GM21423 (cell line): ENCODE results near the gene SLC1A3.
"Not testable (repeated sequence)": the region's sequence is repeated elsewhere in the genome, so short reads cannot be mapped to it uniquely, and the experiment has no call there.

Experiments used
- ATAC-seq: cut with Tn5 transposase; IDR thresholded peaks from one replicate; pipeline ENCODE4 v1.9.1; 2021; ENCODE audit warnings: mild to moderate bottlenecking, moderate library complexity; ENCODE audit not compliant: unreplicated experiment

The SLC1A3 gene

GRCh38 chr5:36630201-36631145 lies 24.1 kb downstream of the SLC1A3 start:
- no peak for ATAC-seq

DNA sequence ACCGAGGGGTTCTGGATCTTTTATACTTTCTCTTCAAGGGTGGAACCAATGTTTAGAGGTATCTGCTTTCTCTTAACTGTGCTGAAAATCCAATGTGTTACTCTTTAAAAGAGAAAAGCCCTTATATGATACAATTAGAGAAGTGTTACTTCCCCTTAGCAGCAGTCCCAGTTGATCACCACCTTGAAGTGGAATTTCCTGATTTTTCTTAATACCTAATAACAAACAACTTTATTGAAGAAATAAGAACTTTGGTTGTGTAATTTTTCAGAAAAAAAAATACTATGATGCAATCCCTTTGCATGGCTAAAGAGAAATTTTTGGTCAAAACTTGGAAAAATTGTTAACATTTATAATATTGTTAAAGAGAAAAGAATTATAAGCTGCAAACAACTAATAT lies 24.7 kb downstream of the SLC1A3 start:
- ATAC-seq, result no peak

DNA sequence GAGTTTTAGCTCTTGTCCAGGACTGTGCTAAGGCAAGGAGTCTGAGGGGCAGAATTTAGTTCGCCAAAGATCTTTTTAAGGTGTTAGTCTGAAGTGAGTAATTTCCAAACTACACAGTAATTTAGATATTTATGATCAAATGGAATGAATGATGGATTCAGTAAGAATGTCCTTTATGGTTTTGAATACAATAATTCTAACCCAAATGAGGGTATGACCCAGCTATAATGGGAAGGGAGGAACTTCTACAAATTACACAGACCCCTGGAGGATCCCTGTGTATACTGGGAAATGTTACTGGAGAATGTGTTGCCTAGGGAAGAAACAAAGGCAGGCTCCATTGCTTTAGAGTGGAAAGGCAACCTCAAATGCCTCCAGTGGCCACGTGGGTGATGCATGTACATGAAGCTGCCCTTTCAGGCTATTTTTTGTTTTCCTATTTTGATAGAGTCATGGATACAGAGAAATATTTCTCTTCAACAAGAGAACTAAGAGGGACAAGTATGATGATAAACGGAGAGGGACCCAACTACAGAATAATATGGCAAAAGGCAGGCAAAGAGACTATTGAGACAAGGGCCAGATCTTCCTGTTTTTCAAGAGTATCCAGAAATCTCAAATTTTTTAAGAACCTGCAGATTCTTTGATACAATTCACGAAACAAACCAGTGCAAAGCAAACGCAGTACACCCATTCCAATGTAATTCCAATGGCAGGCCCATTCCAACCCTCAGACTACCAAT lies 25.4 kb downstream of the SLC1A3 start:
- ATAC-seq, result no peak

DNA sequence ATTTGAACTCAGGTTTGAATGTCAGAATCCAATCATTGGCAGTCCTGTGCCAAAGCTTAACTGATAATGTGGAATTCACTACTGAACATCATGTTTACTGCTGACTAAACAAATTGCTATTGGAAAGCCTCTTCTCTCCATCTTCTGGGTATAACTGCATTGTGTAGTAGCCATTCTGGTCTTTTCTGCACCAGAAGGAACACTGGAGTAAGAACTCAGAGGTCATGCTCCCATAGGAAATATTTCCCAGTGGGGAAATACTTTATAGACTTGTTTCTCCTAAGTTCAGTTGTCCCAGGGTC lies 25.9 kb downstream of the SLC1A3 start:
- no peak for ATAC-seq

- no peak for ATAC-seq
Measured at GRCh38 chr5:36635721-36636390, 29.4 kb downstream of the SLC1A3 start.

DNA sequence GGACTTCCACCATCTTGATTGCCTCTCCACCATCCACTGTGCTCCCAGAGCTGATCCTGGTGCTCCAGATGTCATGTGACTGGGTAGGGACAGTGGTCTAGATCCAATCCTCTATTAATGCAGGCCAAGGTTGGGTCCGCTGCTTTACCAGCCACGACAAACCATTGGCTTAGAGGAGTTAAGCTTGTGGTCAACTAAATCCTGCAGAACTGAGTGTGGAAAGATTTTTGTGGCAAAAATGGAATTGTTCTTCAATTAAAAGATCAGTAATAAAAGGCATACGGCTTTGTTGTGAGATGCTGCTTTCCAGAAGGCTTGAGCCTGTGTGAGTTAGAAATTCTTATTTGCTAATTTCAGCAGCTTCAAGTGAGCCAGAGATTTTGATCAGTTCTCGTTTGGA lies 30.7 kb downstream of the SLC1A3 start:
- ATAC-seq, result no peak

- no peak for ATAC-seq
Measured at GRCh38 chr5:36637516-36637915, 31.1 kb downstream of the SLC1A3 start.

GRCh38 chr5:36638056-36638455 lies 31.6 kb downstream of the SLC1A3 start:
- no peak for ATAC-seq

- no peak for ATAC-seq
Measured at GRCh38 chr5:36640949-36641348, 34.5 kb downstream of the SLC1A3 start.

DNA sequence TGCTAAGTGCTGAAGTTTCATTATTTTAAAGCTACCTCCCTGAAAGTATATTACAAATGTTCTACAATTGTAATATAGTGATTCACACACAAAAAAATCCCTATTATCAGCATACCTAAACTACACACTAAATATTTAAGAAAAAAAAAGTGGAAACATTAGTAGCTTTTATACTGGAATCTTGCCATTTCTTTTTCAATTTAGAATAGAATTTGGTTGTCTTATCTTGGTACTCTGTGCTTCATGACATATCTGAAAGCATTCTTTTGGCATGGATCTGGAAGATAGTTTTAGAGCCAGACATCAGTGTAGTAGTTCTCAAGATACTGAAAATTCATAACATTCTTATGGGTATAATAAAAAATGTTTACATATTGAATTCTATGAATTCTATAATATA lies 35.0 kb downstream of the SLC1A3 start:
- ATAC-seq, result no peak

GRCh38 chr5:36642089-36642488 lies 35.7 kb downstream of the SLC1A3 start:
- no peak for ATAC-seq

DNA sequence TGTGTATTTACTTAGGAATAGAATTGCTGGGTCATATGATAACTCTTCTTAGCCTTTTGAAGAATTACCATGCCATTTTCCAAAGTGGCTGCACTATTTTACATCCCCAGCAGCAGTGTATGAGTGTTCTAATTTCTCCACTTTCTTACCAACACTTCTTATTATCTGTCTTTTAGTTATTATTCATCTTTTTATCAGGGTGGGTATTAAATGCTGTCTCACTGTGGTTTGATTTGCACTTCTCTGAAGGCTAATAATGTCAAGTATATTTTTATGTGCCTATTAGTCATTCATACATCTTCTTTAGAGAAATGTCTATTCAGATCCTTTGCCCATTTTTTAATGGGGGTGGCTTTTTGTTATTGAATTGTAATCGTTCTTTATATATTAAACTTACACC lies 36.8 kb downstream of the SLC1A3 start:
- no peak for ATAC-seq

- not testable (repeated sequence) for ATAC-seq
Measured at GRCh38 chr5:36643841-36644240, 37.4 kb downstream of the SLC1A3 start.

GRCh38 chr5:36644727-36645126 lies 38.3 kb downstream of the SLC1A3 start:
- ATAC-seq, result no peak

DNA sequence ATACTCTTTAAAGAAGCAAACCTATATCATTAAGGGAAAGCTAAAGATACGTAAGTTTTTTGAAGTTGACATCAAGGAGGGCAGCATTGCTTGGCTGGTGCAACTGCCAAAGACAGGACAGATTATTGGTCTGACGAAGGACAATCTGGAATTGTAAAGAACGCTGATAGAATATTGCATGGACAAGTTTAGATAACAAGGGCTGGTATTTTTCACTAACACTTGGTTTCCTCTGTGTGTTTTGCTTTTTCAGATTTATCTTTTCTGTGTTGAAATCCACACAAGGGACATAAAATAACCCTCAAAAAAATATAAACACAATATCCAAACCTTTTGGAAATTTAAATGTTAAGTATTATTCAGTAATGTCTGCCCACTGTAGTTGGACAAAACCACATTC lies 39.7 kb downstream of the SLC1A3 start:
- ATAC-seq, result no peak

GRCh38 chr5:36646507-36647023 lies 40.2 kb downstream of the SLC1A3 start:
- no peak for ATAC-seq

GRCh38 chr5:36647046-36647445 lies 40.6 kb downstream of the SLC1A3 start:
- no peak for ATAC-seq

DNA sequence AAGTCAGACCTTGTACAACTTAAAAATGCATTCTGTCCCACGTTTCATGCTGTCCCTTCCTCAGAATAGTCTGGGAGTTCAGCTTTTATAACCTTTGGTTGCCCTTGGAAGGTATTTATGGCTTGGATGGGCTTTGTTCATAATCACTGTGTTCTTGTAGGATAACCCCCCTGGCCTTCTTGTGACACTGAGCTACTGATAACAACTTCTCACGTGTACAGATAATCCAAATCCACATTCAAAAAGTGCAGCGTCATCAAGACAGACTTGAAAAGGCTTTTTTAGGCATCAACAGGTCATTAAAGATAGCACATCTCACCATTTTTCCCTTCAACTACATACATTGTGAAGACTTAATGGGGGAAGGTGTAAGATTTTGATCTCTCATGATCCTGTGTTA lies 42.0 kb downstream of the SLC1A3 start:
- ATAC-seq, result no peak

- ATAC-seq, result no peak
Measured at GRCh38 chr5:36651761-36652685, 45.6 kb downstream of the SLC1A3 start.

DNA sequence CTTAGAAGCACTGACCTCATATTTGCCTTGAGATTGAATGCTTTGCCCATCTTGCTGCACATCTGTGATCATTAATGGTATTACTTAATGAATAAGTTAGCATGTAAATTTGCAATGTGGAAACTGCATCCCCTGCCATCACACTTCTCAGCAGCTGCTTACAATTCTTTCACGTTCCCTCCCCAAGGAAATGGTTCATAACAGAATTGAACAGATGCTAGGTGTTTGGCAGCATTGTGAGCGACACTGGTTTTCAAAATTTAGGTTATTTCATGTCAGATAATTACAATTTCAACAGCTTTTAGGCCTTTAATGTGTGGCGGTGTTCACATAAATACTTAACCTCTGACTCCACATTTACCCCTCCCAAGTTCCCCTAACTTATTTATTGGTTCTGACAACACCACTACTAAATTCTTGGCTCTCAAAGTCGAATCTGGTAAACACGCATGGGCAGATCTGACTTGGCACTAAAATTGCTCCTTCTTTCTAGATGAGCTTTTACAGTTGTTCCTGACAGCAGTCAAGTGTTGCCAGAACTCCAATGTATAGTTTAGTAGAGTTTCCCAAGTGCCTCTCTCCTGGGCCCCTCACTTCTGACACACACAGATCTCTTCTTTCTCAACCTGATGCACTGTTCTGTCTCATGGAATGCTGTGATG lies 46.8 kb downstream of the SLC1A3 start:
- no peak for ATAC-seq
